Stimulated activated CD4-positive, alpha-beta T cell treated with anti-CD3 and anti-CD28 coated beads, Interleukin-12 subunit alpha, Interleukin-12 subunit beta, amount 100 ng/mL, for 24 hours (primary cell): ENCODE measurements around the gene PIGA.
"Not testable (repeated sequence)": the region's sequence is repeated elsewhere in the genome, so short reads cannot be mapped to it uniquely, and the experiment has no call there.

Source experiments
- DNase-seq, 2 experiments: peaks; one replicate each; pipeline ENCODE4 v3.0.0-alpha.2; 2020; ENCODE audit warnings: low read depth in 2 of 2

The PIGA gene

DNA sequence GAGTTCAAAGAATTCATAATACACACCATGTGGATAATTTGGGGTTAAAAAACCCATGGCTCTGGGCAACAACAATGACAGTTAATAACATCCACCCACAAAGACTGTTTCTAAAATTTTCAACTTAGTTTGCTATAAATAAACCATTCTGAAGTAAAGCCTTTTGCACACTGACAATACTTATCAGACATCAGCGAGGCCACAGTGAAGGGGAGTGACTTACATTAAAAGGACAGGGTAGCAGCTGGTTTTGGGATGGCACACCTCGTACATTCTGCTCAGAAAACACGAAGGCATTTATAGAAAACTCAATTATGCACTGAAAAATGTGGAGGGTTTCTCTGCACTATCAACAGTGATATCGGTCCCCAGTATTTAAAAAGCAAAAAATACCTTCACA lies 15.0 kb downstream of the PIGA start:
- DNase-seq, result no peak

DNA sequence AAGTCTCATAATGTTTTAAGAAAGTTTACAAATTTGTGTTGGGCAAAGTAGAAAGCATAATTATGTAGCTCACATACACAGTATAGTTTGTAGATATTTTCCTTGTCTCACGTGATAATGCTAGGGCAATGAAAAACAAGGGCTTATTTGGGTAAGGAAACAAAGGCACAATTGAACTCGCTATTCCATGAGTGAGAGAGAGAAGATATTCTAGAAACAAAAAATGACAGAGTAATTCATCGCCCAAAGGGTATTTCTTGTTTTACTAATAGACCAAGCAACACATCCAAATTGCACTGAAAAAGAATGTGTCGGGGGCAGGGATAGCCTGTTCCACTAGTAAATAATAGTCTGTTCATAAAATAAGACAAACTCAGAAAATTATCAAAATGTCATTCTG lies 16.2 kb downstream of the PIGA start:
- DNase-seq, result no peak

DNA sequence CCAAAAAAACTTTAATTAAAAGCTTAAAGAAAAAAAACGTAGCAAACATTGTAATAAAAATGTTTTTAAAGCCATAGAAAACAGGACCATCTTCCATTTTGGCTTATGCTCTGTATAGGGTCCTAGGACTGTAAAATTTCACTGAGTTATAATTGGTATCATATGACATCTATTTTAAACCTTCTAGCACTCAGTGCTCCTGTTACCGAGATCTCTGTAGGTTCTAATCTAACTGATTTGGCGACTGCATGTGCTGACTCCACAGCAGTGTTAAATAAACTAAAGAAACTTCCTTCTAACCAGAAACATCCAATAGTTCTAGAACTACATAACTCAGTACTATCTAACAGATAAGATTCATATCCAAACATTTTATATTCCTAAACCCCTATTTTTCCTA lies 19.8 kb downstream of the PIGA start, which contains the start of gene ASB11:
Gene ASB11 (minus strand): TSS at position 132 of the 400 bp plus-strand sequence. CDS start 35 bp downstream, at position 97.
- DNase-seq, result no peak

DNA sequence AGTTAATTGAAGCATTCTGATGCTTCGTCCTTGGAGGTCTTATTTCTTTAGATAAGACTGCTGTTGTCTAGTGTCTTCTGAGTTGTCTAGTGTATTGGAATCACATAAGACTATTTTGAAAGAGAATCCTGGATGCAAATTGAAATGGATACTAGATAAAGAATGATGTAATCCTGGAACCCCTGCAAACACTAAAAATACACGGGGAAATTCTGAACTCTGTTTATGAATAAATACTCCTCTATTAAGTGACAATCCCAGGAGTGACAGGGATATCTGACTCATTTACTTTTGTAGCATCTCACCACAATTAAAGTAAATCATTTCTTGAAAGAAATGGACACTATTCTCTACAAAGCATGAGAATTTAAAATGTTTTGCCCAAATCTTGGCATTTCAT lies 20.9 kb downstream of the PIGA start:
- no peak for DNase-seq

DNA sequence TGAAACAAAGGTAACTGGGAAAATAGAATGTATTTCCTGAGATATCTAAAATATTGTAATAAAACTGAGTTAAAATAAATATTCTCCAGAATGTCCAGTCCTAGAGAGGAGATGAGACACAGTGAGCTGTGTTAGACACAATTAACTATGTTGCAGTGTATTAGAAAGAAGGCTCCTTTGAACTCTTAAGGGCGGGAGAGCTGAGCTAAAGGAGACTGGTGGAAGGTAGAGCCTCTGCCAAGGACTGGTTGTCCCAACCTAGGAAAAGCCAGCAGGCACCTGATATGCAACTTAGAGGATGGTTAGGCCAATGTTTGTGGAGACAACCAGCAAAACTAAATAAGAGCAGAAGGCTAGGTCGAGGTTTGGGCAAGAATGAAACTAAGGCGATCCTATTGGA lies 24.2 kb downstream of the PIGA start:
- DNase-seq, result no peak

DNA sequence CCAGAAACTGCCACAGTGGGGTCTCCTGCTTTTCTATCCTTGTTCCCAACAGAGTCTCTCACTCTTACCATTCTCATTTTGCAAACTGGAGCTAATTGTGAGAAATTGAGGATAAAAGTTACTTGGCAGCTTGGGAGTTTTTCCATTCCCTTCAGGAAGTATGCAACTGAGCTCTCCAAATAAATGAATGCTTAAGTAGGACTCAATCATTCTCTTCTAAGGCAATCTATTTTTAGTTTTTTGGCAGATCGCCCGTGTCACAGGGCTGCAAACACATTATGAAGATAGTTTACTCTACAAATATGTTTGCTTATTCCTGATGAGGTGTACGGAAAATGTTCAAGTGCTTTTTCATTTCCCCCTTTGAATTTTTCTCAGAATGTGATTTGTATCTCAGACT lies 25.2 kb downstream of the PIGA start:
- no peak for DNase-seq

DNA sequence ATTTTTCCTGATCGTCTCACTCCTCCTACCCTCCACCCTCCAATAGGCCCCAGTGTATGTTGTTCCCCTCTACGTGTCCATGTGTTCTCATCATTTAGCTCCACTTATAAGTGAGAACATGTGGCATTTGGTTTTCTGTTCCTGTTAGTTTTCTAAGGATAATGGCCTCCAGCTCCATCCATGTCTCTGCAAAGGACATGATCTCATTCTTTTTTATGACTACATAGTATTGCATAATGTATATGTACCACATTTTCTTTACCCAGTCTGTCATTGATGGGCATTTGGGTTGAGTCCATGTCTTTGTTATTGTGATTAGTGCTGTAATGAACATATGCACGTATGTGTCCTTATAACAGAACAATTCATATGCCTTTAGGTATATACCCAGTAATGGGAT lies 29.4 kb downstream of the PIGA start:
- DNase-seq, result not testable (repeated sequence)

DNA sequence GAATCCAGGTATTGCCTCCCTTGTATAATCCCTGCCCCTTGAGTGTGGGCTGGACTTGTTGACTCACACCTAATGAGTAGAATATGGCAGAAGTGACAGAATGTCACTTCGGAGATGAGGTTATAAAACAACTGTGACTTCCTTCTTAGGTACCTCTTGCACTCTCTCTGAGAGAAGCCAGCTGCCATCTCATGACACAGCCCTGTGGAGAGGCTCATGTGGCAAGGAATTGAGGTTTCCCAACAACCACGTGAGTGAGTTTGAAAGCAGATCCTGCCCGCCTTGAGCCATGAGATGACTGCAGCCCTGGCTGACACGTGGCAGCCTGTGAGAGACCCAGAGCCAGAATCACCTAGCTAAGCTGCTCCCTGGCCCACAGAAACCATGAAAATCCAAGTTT lies 33.4 kb downstream of the PIGA start:
- no peak for DNase-seq

DNA sequence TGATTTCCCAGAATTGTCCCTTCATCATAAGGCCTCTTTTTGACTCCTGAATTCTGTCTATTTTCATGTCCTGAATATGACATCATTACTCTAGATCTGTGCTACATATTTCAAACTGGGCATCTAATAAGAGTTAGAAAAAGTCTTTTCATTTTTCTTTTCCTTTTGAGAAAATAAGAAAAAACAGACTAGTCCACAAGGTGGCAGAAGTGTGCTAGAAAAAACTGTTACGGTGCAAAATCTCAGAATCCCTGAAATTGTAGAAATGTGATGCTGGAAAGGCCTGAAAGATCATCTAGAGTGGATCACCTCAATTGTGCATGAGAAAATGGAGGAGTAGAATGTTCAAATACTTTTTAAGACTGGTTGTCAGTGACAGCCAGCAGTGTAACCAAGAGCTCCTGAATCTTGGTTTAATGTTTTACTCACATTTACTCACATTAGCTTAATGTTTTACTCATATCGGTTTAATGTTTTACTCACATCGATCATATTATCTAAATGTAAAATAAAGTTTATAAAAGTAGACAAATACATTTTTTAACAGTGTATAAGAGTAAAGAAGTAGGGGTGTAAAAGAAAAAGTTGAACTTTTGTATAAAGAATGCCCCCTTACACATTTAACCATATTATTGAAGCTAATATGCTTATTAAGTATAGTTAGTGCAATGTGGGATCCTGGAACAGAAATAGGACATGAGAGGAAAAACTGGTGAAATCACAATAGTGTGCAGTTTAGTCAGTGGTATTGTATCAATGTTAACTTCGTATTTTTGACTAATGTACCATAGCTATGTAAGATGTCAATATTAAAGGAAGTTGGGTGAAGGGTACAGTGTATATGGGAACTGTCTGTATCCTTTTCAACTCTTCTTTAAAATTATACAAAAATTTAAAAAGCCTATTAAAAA lies 35.1 kb downstream of the PIGA start:
- DNase-seq, result no peak

DNA sequence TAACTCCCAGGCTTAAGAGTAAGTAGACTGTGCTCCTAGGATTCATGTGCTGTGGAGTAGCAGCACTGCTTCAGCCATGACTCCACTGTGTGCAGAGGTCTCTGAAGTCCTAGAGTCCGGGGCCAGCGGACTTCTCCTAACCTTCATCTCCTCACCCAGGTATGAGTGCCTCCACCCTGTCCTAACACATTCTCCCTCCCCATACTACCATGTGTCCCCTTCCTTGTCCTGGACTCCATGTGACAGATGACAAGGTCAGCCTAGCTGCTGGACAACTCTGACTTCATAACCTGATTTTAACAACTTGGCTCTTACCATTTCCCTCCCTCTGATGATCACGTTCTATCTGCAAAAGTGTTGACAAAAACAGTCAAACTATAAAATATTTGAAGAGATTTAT lies 36.5 kb downstream of the PIGA start:
- no peak for DNase-seq

DNA sequence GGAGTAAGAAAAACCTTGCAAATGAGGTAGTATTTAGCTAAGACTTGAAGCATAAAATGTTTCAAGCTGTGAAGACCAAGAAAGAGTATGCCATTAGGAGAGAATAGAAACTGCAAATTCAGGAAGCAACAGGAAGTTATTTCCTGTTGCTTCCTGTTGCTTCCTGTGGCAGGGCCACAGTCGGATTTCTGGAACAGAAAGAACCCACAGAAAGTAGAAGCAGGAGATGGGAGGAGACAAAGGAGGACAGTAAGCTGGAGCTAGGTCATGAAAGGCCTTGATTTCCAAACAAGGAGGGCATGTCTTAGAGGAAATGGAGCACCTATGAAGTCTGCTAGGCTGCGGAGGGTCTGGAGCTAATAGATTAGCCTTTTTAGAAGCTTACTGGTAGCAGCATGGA lies 37.1 kb downstream of the PIGA start:
- DNase-seq, result no peak

DNA sequence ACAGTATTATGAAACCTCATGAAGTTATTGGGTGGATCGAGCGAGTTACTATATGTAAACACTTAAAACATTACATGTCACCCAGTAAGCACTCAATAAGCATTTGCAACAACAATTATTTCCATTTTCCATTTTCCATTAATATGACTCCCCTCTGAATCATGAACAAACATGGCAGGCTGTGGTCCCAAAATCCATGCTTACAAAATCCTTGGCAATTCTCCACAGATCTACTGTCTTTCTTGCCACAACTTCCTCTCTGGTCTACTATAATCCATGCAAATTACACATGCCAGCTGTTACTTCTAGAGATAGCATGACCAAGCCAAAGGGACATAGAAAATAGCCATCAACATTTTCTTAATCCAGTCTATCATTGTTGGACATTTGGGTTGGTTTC lies 41.9 kb downstream of the PIGA start:
- no peak for DNase-seq

DNA sequence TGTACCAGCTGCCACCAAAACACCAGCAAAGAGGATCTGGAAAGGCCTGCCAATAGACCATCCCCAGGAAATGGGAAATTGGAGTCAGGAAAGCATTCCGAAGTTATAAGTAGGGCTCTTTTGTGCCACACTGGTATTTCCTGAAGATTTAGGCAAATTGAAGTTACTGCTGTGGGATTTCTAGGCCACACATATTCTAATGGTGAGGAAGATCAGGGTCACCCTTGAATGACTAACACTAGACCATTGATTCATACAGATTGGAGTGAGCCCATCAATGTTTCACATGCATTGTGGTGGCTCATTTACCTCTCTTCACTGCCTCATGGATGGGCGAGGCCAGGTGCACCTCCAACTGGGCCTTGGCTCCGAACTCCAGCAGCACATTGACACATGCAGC lies 42.5 kb downstream of the PIGA start:
- DNase-seq, result no peak

DNA sequence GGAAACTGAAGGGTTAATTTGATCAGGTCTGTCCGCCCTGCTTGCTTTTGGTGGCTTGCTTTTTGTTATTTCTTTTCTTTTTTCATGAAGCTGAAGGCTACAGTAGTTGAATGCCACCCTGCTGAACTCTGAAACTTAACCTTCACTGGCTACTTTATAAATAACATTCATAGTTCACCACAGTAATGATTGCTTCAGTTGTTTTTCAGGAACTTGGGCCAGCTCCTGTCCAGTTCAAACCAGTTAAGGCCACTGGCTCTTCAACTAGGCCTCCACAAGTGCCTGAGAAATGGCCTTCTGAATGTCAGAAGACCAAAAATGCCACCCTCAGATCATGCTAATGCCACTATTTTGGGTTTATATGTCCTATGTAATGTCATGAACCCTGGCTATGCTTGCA lies 57.7 kb downstream of the PIGA start:
- no peak for DNase-seq

DNA sequence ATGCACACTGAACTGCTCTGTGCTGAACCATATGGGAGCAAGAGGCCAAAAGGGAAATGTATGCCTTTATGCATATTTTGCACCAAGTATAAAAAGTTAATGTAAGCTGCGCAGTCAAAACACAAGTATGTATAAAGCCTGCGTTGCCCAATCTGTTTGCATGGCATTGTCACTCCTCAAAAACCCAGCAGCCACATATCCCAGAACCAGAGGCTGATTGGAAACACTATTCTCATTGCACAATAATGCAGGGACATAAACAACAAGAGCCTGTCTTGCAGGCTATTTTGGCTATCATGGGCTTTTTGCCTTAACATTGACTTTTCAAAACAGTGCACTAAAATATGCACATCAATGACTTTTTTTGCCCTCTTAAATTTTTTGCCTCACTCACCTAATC lies 60.4 kb downstream of the PIGA start:
- no peak for DNase-seq

DNA sequence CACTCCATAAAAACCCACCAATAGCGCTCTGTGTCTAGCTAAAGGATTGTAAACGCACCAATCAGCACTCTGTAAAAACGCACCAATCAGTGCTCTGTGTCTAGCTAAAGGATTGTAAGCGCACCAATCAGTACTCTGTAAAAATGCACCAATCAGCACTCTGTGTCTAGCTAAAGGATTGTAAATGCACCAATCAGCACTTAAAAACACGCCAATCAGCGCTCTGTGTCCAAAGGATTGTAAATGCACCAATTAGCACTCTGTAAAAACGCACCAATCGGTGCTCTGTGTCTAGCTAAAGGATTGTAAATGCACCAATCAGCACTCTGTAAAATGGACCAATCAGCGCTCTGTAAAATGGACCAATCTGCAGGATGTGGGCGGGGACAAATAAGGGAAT lies 62.0 kb downstream of the PIGA start:
- DNase-seq, result not testable (repeated sequence)

DNA sequence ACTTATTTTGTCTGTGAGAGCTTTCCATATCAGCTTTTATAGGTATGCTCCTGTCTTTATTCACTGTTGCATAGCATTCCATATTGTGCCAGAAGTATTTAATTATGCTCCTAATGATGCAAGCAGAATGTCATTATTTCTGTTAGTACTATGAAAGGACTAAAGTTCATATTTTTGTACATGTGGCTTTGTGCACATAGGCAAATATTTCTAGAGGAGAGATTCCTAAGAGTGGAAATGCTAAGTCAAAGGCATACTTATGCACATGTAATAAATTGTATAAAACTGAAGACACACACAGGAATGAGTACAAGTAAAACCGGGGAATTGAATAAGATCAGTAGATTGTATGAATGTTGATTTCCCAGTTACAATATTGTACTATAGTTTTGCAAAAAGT lies 63.6 kb downstream of the PIGA start:
- no peak for DNase-seq

DNA sequence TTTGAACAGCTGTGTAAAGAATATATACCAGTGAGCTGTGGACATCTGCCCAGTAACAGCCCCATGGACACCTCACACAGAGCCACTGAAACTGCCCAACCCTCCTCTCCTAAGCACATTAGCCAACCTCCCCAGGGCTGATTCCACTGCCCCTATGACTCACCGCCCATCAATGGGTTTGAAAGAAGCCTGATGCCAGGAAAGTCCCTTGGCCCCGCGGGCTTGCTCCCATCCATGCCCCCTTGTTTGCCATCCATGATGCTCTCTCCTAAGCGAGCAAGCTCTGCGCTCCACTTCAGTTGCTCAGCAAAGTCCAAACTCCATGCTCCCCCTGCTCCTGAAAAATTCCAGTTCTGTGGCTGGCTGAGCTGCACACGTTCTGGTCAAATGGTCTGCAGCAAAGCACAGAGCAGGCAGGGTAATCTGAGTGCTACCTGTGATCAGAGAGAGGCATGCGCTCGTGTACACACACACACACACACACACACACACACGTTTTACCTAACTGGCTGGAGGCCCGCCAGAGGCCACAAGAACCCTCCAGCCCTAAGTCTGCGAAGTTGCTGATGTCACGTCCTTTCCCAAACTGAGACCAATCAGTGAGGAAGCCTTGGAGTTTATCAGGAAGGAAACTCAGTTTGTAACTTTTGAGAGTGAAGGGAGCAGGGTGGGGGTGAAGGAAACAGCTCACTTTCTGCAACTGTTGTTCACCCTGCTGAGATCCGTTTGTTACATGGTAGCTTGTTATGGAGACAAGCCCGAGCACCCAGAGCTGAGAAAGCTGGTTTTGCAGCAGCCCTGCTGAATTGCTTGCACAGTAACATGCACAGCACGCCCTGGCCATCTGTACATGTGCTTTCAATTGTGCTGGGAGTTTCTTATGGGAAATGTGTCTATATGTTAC lies 65.5 kb downstream of the PIGA start, which contains the start of gene ASB9:
Gene ASB9 (minus strand): TSS at position 466 of the 904 bp plus-strand sequence. CDS start 209 bp downstream, at position 257.
- DNase-seq, result no peak
